Measurements from ENCODE around the gene EGFR.

Gene EGFR

DNA sequence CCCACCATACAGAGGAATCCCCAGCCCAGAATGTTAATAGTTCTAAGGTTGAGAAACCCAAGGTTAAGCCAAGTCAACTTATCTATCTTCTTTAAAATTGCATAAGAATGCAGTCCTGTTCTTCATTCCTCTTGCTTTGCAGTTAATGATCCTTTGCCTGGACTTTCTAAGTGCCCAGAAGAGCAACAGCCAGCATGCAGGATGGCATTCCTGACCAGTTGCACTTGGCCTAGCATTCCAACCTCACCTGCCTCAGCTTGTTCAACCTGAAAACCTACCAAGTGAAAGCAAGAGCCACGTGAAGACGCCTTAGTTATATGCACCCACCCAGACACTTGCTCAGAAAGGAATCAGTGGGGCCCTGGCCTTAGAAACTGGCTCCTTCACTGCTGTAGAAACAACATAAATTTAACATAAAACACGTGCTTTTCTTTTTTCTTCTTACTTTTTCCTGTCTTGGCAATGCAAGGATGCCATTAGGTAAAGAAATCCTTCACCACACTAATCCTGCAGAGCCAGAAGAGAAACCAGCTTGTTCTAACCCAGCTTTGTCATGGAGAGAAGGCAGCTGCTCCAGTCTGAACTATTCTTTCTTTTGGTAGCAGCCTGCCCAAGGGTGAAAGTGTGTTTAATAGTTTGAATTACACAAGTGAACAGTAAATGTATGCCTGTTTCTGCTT, 25.0 kb downstream of the EGFR start:
- no peak for DNase-seq

- no peak for DNase-seq
Observed at GRCh38 chr7:55044371-55044717, 25.5 kb downstream of the EGFR start.

DNA sequence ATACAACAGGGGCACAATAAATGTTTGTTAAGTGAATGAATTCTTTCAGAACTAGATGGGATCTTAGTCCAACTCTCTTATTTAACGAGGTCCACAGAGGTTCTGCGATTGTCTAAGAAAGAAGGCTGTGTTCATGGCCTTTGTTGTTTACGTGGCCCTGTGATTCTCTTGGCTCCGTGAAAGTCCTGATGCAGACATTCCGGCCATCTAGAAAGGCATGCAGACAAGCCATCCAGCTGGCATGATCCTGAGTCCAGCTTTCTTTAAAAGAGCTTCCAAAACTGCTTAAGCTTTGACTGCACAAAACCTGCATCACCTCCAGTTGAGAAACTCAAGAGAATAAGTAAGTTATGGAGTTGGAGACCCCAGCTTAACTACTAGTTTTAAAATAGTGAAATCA, 26.0 kb downstream of the EGFR start:
- DNase-seq = no peak

- no peak for DNase-seq
Observed at GRCh38 chr7:55046582-55047342, 27.9 kb downstream of the EGFR start.

GRCh38 chr7:55048221-55048859, 29.5 kb downstream of the EGFR start:
- no peak for DNase-seq

GRCh38 chr7:55050281-55050680, 31.5 kb downstream of the EGFR start:
- DNase-seq = no peak

GRCh38 chr7:55052081-55052480, 33.3 kb downstream of the EGFR start:
- no peak for DNase-seq

- no peak for DNase-seq
Observed at GRCh38 chr7:55052741-55053427, 34.1 kb downstream of the EGFR start.

GRCh38 chr7:55053651-55054571, 35.1 kb downstream of the EGFR start:
- no peak for DNase-seq

GRCh38 chr7:55054758-55055157, 35.9 kb downstream of the EGFR start:
- no peak for DNase-seq

- no peak for DNase-seq
Observed at GRCh38 chr7:55055479-55055878, 36.7 kb downstream of the EGFR start.

DNA sequence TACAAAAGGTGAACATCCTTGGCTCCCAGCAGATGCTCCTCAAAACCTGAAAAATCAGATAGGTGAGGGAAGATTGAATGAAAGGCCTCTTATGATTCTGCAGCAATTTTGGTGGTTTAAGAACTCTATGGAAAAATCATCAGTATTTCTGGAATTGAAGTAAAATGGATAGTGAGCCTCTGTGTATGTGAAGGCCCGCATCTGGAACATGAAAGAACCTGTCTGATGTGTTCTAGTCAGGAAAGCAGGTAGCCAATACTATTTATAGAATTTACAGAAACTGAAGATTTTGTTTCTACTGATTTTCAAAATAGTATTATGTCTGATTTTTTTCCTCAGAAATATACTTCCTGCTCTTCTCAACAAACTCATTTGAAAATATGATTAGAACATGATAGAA, 37.3 kb downstream of the EGFR start:
- no peak for DNase-seq

- no peak for DNase-seq
Observed at GRCh38 chr7:55056577-55057480, 38.0 kb downstream of the EGFR start.

DNA sequence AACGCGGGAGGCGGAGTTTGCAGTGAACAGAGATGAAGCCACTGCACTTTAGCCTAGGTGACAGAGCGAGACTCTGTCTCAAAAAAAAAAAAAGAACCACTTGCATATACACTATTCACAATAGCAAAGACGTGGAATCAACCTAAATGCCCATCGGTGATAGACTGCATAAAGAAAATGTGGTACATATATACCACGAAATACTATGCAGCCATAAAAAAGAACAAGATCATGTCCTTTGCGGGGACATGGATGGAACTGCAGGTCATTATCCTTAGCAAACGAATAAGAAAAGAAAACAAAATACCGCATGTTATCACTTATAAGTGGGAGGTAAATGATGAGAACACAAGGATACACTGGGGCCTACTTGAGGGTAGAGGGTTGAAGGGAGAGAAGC, 39.5 kb downstream of the EGFR start:
- DNase-seq = no peak

GRCh38 chr7:55059021-55059420, 40.2 kb downstream of the EGFR start:
- DNase-seq = no peak

GRCh38 chr7:55060085-55060484, 41.3 kb downstream of the EGFR start:
- DNase-seq = no peak

- no peak for DNase-seq
Observed at GRCh38 chr7:55060636-55061022, 41.8 kb downstream of the EGFR start.

DNA sequence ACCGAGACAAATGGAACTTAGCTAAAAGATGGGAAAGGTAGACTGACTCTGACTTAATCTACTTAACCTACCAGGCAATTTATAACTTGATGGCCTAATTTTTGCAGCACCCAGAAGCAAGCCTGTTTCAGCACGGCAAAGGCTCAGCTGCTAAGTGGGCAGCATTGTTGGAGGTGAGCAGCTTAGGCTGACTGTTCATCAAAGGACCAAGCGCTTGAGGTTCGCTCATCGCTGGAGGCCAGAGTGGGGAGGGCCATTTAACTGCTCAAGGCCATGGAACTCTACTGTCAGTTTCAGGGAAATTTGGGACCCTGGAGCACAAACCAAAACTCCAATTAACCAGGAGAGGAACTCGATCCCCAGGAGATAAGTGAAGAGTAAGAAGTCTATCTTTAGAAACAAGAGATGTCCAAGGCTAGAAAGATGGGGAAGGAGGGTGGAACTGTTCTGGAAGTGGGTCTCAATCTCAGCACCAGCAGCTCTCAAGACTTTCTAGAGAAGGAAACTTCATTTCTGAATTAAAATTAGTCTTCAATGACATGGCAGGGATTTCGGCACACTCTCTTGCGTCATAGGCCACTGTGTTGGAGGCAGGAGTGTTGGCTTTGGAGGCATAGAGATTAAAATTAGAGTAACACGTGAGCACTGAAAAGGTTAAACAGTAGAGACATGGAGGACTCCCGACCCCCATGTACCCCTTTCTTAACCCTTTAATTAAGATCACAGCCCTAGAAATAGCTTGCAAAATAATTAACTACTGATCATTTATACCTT, 43.1 kb downstream of the EGFR start:
- no peak for DNase-seq

DNA sequence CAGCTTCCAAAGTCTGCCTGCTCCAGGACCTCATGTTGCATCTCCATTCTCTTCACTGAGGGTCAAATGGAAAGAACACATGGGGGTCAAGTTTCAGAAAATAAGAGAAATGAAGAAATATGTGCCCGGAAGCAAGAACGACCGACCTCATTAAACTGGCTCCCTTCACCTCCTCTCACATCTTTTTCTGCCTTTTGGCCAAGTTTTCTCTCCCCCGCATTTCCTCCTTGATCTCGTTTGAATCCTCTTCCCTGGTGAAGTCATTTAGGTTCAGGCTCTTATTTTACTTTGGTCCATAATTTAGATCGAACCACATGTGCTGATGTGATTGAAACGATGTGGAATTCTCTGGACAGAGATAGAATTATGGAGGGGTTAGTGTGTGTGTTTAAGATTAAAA, 44.2 kb downstream of the EGFR start:
- DNase-seq = no peak

GRCh38 chr7:55063633-55064032, 44.8 kb downstream of the EGFR start:
- no peak for DNase-seq

- DNase-seq = no peak
Observed at GRCh38 chr7:55065079-55065478, 46.3 kb downstream of the EGFR start.
